ENCODE data around the gene LCMT1.

GRCh38 chr16:25114121-25114520 is 2.6 kb downstream of the LCMT1 start:
- no peak for TF ChIP-seq CTCF (IDR thresholded peaks at IDR 0.05)
- no peak for TF ChIP-seq SMC3 (IDR thresholded peaks at IDR 0.05)
- TF ChIP-seq KDM5A (IDR thresholded peaks at IDR 0.05), result no peak
- no peak for TF ChIP-seq KDM1A (IDR thresholded peaks at IDR 0.05; ENCODE audit: low read depth)
- no peak for TF ChIP-seq ZSCAN20 (CRISPR knock-in tag; IDR thresholded peaks at IDR 0.05)
